HepG2 (cell line): Measurements from ENCODE around the gene TRIM72. TPM values are rescaled to one million over a fixed set of nuclear protein-coding genes. Genes with fewer than 3 reads are reported as not detected.
A peak's percentile ranks its signal among the peaks of the same experiment; 100 is the strongest.

ENCODE experiments used
- FOXA3 ChIP-seq: IDR thresholded peaks from 2 replicates; pipeline ENCODE4 v1.6.1; 2016; ENCODE audit warnings: missing genetic modification reagents, missing compliant biosample characterization
- HNRNPLL ChIP-seq: fragments of 200-400 bp; formaldehyde crosslinking; IDR thresholded peaks from 2 replicates; pipeline ENCODE4 v1.6.1; 2017; ENCODE audit warnings: mild to moderate bottlenecking, low read depth, low read length; ENCODE audit not compliant: poor library complexity, severe bottlenecking
- MAX ChIP-seq: IDR thresholded peaks from 2 replicates; pipeline ENCODE4 v1.6.1; 2012; ENCODE audit warnings: inconsistent platforms
- NFKB2 ChIP-seq: sonication (generic); formaldehyde crosslinking; IDR thresholded peaks from 2 replicates; pipeline ENCODE4 v1.4.0; 2020; ENCODE audit warnings: missing genetic modification reagents, borderline replicate concordance
- TFAP4 ChIP-seq: sonication (generic); IDR thresholded peaks from 2 replicates; pipeline ENCODE4 v1.6.1; 2016; ENCODE audit warnings: low read depth, borderline replicate concordance
- ZBTB3 ChIP-seq: sonication (generic); formaldehyde crosslinking; IDR thresholded peaks from 2 replicates; pipeline ENCODE4 v1.4.0; 2020; ENCODE audit warnings: low read depth, mild to moderate bottlenecking, moderate library complexity, missing genetic modification reagents, borderline replicate concordance
- ZFP62 ChIP-seq: sonication (generic); formaldehyde crosslinking; IDR thresholded peaks from 2 replicates; pipeline ENCODE4 v1.4.0; 2020; ENCODE audit warnings: missing genetic modification reagents
- ZNF558 ChIP-seq: sonication (generic); formaldehyde crosslinking; IDR thresholded peaks from 2 replicates; pipeline ENCODE4 v1.9.0; 2022; ENCODE audit warnings: mild to moderate bottlenecking, missing genetic modification reagents, borderline replicate concordance
- ZNF691 ChIP-seq: sonication (generic); formaldehyde crosslinking; IDR thresholded peaks from 2 replicates; pipeline ENCODE4 v1.4.0; 2020; ENCODE audit warnings: missing genetic modification reagents, low read depth, mild to moderate bottlenecking, borderline replicate concordance
- ZNF816 ChIP-seq: sonication (generic); formaldehyde crosslinking; IDR thresholded peaks from 2 replicates; pipeline ENCODE4 v1.8.0; 2022; ENCODE audit warnings: missing genetic modification reagents, mild to moderate bottlenecking, borderline replicate concordance
- ZNF883 ChIP-seq: sonication (generic); formaldehyde crosslinking; IDR thresholded peaks from 2 replicates; pipeline ENCODE4 v1.5.1; 2020; ENCODE audit warnings: mild to moderate bottlenecking, missing genetic modification reagents; ENCODE audit errors: not compliant biosample characterization
- polyA plus RNA-seq, 8 experiments: library from polyadenylated mRNA; depleted of rRNA in 3 of 8; stranded (reverse) in 7 of 8; unstranded in 1 of 8; fragments of >200 nt; fragmentation: Illumina TruSeq in 4 of 8; extraction: Trizol in 4 of 8; gene quantifications; 2 replicates each; pipeline versions ENCODE4 v1.2.1 to v1.2.3, GENCODE V29; 2011 to 2016; ENCODE audit warnings: low read depth in 4 of 8, missing spikeins in 1 of 8, mixed read lengths in 1 of 8; ENCODE audit not compliant: insufficient read depth in 1 of 8
- total RNA-seq, 5 experiments: library from RNA; depleted of rRNA; stranded (reverse); fragments of >200 nt; fragmentation: Illumina TruSeq; extraction: Trizol; gene quantifications; 2 replicates each; pipeline ENCODE4 v1.2.3, GENCODE V29; 2016; ENCODE audit warnings: low read depth in 1 of 5
- TF ChIP-seq, protein P1 (sequence below): sonication (generic); formaldehyde crosslinking; IDR thresholded peaks from 2 replicates; pipeline ENCODE4 v1.5.0; 2020; ENCODE audit warnings: mild to moderate bottlenecking, missing genetic modification reagents
- TF ChIP-seq, protein P2 (sequence below): sonication (generic); formaldehyde crosslinking; IDR thresholded peaks from 2 replicates; pipeline ENCODE4 v1.8.1; 2023; ENCODE audit warnings: mild to moderate bottlenecking, missing genetic modification reagents
- TF ChIP-seq, protein P3 (sequence below): sonication (generic); formaldehyde crosslinking; IDR thresholded peaks from 2 replicates; pipeline ENCODE4 v1.4.0; 2020; ENCODE audit warnings: missing genetic modification reagents

The TRIM72 gene
- total and polyA plus RNA-seq, 2 of the 13 experiments (the other 11 are each of a cell fraction or from before 2014, with no cell fraction given) = not detected

DNA sequence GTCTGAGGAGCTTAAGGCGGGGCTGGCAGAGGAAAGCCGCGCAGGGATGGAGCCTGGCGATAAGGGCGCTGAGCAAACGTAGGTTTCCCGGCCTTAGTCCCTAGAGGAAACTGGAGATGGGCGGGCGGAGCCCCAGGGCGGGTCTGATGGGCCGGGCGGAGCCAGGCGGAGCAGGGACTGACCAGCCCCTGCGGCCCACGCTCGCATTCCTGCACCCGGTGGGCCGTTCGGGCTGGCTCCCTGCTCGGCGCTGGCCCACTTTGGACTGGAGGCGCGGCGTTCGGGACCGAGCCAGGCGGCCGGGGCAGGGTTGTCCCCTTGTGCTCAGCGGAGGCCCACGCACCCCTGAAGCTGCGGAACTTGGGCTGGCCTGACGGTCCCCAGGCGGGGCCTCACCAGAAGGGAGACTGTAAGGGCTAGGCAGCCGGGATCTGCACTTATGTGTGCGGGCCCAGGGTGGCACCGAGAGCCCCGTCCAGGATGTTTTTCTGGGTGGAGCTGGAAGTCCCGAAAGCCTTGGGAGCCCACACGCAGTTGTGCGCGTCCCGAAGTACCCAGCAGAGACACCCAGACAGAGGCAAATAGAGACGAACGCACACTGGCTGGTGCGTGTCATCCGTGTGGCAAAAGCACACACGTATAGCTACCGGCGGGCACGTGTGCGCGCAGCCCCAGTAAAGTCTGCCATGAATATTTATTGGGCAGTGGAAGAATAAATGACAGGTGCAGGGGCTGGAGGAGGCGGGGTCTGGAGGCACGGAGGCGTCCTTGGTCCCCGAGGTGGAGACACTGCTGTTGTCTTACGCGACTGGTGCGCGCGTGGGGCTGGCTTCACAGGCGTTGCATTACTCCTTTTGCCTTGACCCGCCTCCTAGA is 1.6 kb downstream of the TRIM72 start (continued):
- TF ChIP-seq, protein P1, sequence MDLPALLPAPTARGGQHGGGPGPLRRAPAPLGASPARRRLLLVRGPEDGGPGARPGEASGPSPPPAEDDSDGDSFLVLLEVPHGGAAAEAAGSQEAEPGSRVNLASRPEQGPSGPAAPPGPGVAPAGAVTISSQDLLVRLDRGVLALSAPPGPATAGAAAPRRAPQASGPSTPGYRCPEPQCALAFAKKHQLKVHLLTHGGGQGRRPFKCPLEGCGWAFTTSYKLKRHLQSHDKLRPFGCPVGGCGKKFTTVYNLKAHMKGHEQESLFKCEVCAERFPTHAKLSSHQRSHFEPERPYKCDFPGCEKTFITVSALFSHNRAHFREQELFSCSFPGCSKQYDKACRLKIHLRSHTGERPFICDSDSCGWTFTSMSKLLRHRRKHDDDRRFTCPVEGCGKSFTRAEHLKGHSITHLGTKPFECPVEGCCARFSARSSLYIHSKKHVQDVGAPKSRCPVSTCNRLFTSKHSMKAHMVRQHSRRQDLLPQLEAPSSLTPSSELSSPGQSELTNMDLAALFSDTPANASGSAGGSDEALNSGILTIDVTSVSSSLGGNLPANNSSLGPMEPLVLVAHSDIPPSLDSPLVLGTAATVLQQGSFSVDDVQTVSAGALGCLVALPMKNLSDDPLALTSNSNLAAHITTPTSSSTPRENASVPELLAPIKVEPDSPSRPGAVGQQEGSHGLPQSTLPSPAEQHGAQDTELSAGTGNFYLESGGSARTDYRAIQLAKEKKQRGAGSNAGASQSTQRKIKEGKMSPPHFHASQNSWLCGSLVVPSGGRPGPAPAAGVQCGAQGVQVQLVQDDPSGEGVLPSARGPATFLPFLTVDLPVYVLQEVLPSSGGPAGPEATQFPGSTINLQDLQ (CRISPR knock-in tag) = peak; percentile 40; the same call in 1 of the 2 replicates
- TF ChIP-seq ZNF816 (no peak), FOXA3 (CRISPR knock-in tag) (no peak), ZNF883 (CRISPR knock-in tag) (peak; percentile 72), NFKB2 (peak; percentile 57; the same call in 1 of the 2 replicates), ZFP62 (no peak), MAX (0 out of 2 replicates have a peak, but pooled peaks have one; percentile 18), ZNF691 (CRISPR knock-in tag) (0 out of 2 replicates have a peak, but pooled peaks have one; percentile 33), ZBTB3 (no peak), HNRNPLL (peak; percentile 35), TFAP4 (0 out of 2 replicates have a peak, but pooled peaks have one; percentile 8), ZNF558 (CRISPR knock-in tag) (no peak)
- TF ChIP-seq, protein P2, sequence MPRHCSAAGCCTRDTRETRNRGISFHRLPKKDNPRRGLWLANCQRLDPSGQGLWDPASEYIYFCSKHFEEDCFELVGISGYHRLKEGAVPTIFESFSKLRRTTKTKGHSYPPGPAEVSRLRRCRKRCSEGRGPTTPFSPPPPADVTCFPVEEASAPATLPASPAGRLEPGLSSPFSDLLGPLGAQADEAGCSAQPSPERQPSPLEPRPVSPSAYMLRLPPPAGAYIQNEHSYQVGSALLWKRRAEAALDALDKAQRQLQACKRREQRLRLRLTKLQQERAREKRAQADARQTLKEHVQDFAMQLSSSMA = no peak
- TF ChIP-seq, protein P3, sequence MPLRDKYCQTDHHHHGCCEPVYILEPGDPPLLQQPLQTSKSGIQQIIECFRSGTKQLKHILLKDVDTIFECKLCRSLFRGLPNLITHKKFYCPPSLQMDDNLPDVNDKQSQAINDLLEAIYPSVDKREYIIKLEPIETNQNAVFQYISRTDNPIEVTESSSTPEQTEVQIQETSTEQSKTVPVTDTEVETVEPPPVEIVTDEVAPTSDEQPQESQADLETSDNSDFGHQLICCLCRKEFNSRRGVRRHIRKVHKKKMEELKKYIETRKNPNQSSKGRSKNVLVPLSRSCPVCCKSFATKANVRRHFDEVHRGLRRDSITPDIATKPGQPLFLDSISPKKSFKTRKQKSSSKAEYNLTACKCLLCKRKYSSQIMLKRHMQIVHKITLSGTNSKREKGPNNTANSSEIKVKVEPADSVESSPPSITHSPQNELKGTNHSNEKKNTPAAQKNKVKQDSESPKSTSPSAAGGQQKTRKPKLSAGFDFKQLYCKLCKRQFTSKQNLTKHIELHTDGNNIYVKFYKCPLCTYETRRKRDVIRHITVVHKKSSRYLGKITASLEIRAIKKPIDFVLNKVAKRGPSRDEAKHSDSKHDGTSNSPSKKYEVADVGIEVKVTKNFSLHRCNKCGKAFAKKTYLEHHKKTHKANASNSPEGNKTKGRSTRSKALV = peak; percentile 76; the same call in 1 of the 2 replicates
